Testis (tissue), 3 donors: Measurements from ENCODE around the gene SETD7. TPM values are rescaled to one million over a fixed set of nuclear protein-coding genes. Genes with fewer than 3 reads are reported as not detected.
A peak's percentile ranks its signal among the peaks of the same experiment; 100 is the strongest.

ENCODE experiments used
- DNase-seq: peaks from one replicate; pipeline ENCODE4 v3.0.0-alpha.2; 2019
- H3K27ac ChIP-seq, 2 donors: fragments of 200-600 bp; sonication (generic); one replicate each; pipeline ENCODE4 v1.5.1; 2019
- H3K27me3 ChIP-seq: fragments of 200-600 bp; sonication (generic); one replicate; pipeline ENCODE4 v1.5.1; 2019
- H3K36me3 ChIP-seq: fragments of 200-600 bp; sonication (generic); one replicate; pipeline ENCODE4 v1.5.1; 2017; ENCODE audit warnings: low read depth; ENCODE audit errors: missing control alignments
- H3K4me1 ChIP-seq: fragments of 200-600 bp; sonication (generic); one replicate; pipeline ENCODE4 v1.5.1; 2019
- H3K4me3 ChIP-seq, 2 donors: fragments of 200-600 bp; sonication (generic); one replicate each; pipeline ENCODE4 v1.5.1; 2017 to 2019
- H3K9me3 ChIP-seq: fragments of 200-600 bp; sonication (generic); one replicate; pipeline ENCODE4 v1.5.1; 2017
- POLR2A ChIP-seq: fragments of 450-650 bp; IDR thresholded peaks from one replicate; pipeline ENCODE4 v1.6.1; 2017; ENCODE audit warnings: antibody characterized with exemption, mild to moderate bottlenecking, moderate library complexity
- WGBS, 2 donors: methylation state at CpG; one replicate each; pipeline ENCODE4 v1.1.5; 2018; 5-methylcytosine and 5-hydroxymethylcytosine counted together
- intact Hi-C: fragments of 100-400 bp; cut with DNase I; formaldehyde crosslinking; loops from one replicate; pipeline ENCODE4 v1.15.1; 2023; ENCODE audit warnings: low total_unique reads
- polyA plus RNA-seq: library from polyadenylated mRNA; stranded (reverse); fragments of 350-450 nt; fragmentation: Illumina TruSeq; extraction: RNeasy Lipid Tissue Mini Kit (QIAGEN cat#74804); gene quantifications from one replicate; pipeline ENCODE4 v1.2.3, GENCODE V29; 2014; ENCODE audit warnings: low read depth, low replicate concordance; ENCODE audit not compliant: insufficient read depth
- total RNA-seq, 2 donors: library from RNA; depleted of rRNA; stranded (reverse); fragments of >200 nt; gene quantifications; one replicate each; pipeline ENCODE4 v1.2.3, GENCODE V29; 2016
- TF ChIP-seq, protein P1 (sequence below), 3 experiments: fragments of 450-650 bp in 2 of 3; fragments of 200-600 bp in 1 of 3; sonication (generic) in 1 of 3; IDR thresholded peaks; one replicate each; pipeline ENCODE4 v1.5.1; 2016 to 2019; ENCODE audit warnings: antibody characterized with exemption in 3 of 3, mild to moderate bottlenecking in 2 of 3, moderate library complexity in 1 of 3

Gene SETD7
- total and polyA plus RNA-seq, 3 donors from 2014 or later, result 39.1 to 66.5 (median 65.7) TPM

DNA sequence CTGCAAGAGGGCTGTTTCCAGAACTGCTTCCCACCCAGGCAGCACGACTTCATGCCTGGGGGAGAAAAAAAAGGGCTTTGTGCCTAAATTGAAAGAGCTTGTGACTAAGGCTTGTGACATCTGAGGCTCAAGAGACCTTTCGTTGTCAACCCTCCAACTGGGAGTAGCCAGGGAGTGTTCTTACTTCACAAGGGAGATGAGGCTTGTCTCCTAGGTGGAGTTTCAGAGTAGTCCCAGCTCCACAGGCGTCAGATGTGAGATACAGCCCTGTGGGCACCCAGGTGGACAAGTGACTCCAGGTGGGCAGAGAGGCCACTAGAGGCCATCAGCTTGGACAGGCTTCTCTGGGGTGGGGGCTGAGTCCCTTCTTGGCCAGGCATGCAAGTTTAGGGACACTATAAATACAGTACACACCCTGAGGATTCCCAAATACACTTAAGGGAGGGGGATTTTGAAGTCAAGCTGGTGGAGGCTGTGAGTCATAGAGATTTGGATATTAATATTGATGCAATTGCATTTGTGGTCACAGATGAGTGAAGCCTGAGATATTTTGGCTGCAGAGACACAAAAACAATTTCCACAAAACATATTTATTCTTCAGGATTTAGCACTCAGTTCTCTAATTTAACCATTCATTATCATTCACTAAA lies 40.1 kb upstream of the SETD7 start:
- no peaks in the 10 kb centered on the region for H3K9me3 ChIP-seq
- no peak for TF ChIP-seq POLR2A
- TF ChIP-seq, protein P1, sequence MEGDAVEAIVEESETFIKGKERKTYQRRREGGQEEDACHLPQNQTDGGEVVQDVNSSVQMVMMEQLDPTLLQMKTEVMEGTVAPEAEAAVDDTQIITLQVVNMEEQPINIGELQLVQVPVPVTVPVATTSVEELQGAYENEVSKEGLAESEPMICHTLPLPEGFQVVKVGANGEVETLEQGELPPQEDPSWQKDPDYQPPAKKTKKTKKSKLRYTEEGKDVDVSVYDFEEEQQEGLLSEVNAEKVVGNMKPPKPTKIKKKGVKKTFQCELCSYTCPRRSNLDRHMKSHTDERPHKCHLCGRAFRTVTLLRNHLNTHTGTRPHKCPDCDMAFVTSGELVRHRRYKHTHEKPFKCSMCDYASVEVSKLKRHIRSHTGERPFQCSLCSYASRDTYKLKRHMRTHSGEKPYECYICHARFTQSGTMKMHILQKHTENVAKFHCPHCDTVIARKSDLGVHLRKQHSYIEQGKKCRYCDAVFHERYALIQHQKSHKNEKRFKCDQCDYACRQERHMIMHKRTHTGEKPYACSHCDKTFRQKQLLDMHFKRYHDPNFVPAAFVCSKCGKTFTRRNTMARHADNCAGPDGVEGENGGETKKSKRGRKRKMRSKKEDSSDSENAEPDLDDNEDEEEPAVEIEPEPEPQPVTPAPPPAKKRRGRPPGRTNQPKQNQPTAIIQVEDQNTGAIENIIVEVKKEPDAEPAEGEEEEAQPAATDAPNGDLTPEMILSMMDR (IDR thresholded peaks at IDR 0.05), result no peak
- no peak overlapping the region for H3K27ac ChIP-seq
- WGBS, 2 donors, result 67 to 74% methylated on average over 3 of the region's 3 CpGs
- intact Hi-C loops, result no loop called here
- no peaks in the 10 kb centered on the region for H3K27me3 ChIP-seq
- no peak for DNase-seq
- no peaks in the 10 kb centered on the region for H3K36me3 ChIP-seq
- H3K4me1 ChIP-seq, result no peaks in the 10 kb centered on the region
- H3K4me3 ChIP-seq, result no peak overlapping the region

DNA sequence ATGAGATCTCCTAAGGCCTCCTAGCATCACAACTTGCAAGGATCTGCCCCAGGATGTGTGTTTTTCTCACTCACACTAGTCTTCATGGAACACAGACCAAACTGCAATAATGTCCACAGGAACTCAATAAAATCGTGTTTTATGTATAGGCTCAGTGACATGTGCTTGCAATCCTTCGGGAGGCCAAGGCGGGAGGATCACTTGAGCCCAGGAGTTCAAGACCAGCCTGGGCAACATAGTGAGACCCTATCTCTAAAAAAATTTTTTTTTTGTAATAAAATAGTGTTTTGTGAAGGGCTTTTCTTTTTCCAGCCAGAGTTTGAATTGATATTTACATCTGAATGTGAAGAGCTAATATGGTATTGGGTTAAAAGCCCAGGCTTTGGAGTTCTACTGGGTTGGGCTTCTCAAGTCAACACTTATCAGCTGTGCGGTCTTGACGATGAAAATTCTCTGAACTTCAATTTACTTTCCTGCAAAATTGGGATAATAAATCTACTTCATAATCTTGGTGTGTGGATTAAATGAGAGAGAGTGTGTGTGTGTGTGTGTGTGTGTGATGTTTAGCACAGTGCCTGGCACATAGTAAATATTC lies 38.7 kb upstream of the SETD7 start:
- no peak overlapping the region for H3K27ac ChIP-seq
- no peaks in the 10 kb centered on the region for H3K9me3 ChIP-seq
- no peak overlapping the region for H3K4me3 ChIP-seq
- no peak for DNase-seq
- H3K36me3 ChIP-seq, result no peaks in the 10 kb centered on the region
- intact Hi-C loops, result no loop called here
- WGBS, 2 donors, result 87 to 92% methylated on average over 5 of the region's 5 CpGs
- no peak for TF ChIP-seq POLR2A
- TF ChIP-seq, protein P1 (IDR thresholded peaks at IDR 0.05), result no peak
- no peaks in the 10 kb centered on the region for H3K4me1 ChIP-seq
- H3K27me3 ChIP-seq, result no peaks in the 10 kb centered on the region

DNA sequence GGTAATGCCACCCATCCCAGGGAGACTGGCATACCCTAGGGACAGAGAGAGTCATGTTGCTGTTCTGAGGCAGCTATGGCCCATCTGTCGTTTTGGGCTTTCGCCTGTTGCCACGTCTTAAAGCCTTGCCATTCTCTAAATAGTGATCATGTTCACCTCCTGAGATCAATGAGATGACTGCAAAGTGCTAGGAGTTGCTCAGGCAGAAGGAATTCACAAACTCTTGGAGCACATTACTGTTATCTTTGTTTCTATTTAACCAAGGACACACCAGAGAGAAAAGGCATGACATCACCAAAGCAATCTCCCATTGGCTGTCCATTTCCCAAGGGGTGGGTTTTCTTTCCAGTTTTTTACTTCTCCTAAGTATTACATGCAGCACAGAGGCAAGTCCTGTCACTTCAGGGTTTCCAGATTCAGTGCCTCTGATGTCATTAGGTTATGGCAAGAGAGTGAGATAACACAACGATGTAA lies 37.1 kb upstream of the SETD7 start:
- Histone ChIP-seq H3K27ac (no peak overlapping the region), H3K9me3 (no peaks in the 10 kb centered on the region), H3K27me3 (no peaks in the 10 kb centered on the region), H3K36me3 (no peaks in the 10 kb centered on the region), H3K4me3 (no peak overlapping the region), H3K4me1 (no peaks in the 10 kb centered on the region)
- 46 to 60% methylated on average over 4 of the region's 4 CpGs for WGBS, 2 donors
- DNase-seq, result peak; percentile 26
- intact Hi-C loops, result no loop called here
- TF ChIP-seq, protein P1 (IDR thresholded peaks at IDR 0.05), result no peak
- no peak for TF ChIP-seq POLR2A

DNA sequence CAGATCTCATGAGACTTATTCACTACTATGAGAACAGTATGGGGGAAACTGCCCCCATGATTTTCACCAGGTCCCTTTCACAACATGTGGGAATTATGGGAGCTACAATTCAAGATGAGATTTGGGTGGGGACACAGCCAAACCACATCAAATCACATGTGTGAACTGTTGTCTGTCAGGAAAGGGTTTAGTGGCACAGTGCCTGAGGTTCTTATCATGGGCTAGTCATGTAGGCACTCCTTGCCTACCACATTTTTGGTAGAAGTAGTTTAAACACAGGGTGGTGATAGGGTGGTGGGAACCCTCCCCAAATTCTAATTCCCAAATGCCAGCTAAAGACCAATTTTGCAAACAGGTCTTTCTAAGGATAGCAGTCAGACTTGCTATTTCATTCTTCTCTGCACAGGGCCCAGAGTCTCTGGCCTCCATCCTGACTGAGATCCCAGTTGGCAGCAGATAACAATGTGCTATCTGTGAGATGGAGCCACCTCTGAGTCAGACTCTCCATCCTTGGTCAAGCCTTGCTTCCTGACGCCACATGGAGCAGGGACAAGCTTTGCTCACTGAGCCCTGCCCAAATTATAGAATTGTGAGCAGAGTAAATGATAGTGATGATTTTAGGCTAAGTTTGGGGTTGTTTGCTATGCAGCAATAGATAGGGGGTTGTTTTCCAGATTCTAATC lies 33.5 kb upstream of the SETD7 start:
- no peaks in the 10 kb centered on the region for H3K36me3 ChIP-seq
- H3K27me3 ChIP-seq, result no peaks in the 10 kb centered on the region
- intact Hi-C loops, result no loop called here
- no peaks in the 10 kb centered on the region for H3K9me3 ChIP-seq
- DNase-seq, result no peak
- no peak overlapping the region for H3K4me3 ChIP-seq
- no peak overlapping the region for H3K27ac ChIP-seq
- H3K4me1 ChIP-seq, result no peaks in the 10 kb centered on the region
- WGBS, 2 donors, result 83 to 100% methylated on average over 1 of the region's 1 CpG
- TF ChIP-seq, protein P1 (IDR thresholded peaks at IDR 0.05), result no peak
- no peak for TF ChIP-seq POLR2A
